H1 (cell line): ENCODE measurements around the gene APOL4. TPM values are rescaled to one million over a fixed set of nuclear protein-coding genes. Genes with fewer than 3 reads are reported as not detected.

Experiments used
- NANOG ChIP-seq: IDR thresholded peaks from 2 replicates; pipeline ENCODE4 v1.6.1; 2011; ENCODE audit warnings: low read length, low read depth, mild to moderate bottlenecking, inconsistent platforms; ENCODE audit not compliant: insufficient read depth, poor library complexity, severe bottlenecking
- SAP30 ChIP-seq: fragments of 300-600 bp; sonication (generic); IDR thresholded peaks from 2 replicates; pipeline ENCODE4 v1.7.1; 2012; ENCODE audit warnings: low read length, moderate library complexity, mild to moderate bottlenecking, inconsistent platforms; ENCODE audit not compliant: insufficient read depth, insufficient replicate concordance
- SIX5 ChIP-seq: IDR thresholded peaks from 2 replicates; pipeline ENCODE4 v1.6.1; 2011; ENCODE audit warnings: mild to moderate bottlenecking, low read depth, low read length
- SRF ChIP-seq: IDR thresholded peaks from 2 replicates; pipeline ENCODE4 v1.6.1; 2011; ENCODE audit warnings: mild to moderate bottlenecking, low read depth, low read length, moderate library complexity
- polyA plus RNA-seq, 7 experiments: library from polyadenylated mRNA; depleted of rRNA in 3 of 7; stranded (reverse) in 5 of 7; unstranded in 2 of 7; fragments of >200 nt in 5 of 7; fragments of 200-250 nt in 2 of 7; gene quantifications; 1 replicate in 5 of 7; 2 replicates in 1 of 7; 4 replicates in 1 of 7; pipeline versions ENCODE4 v1.2.1 to v1.2.3, GENCODE V29; 2011 to 2013; ENCODE audit warnings: missing spikeins in 2 of 7, mixed read lengths in 2 of 7
- total RNA-seq: library from RNA; stranded (reverse); fragmentation: NEBNext Ultra II Directional; extraction: Animal tissue kit (Norgen Biotek cat#: 25700); gene quantifications from 2 replicates; pipeline ENCODE4 v1.2.1, GENCODE V29; 2021
- TF ChIP-seq, protein P1 (sequence below): fragments of 300-600 bp; sonication (generic); IDR thresholded peaks from 2 replicates; pipeline ENCODE4 v1.7.1; 2012; ENCODE audit warnings: low read length, moderate library complexity, mild to moderate bottlenecking, inconsistent platforms; ENCODE audit not compliant: insufficient replicate concordance

Gene APOL4
- total and polyA plus RNA-seq, 2 of the 8 experiments (the other 6 are each of a cell fraction or from before 2014, with no cell fraction given): 0.02 TPM; not detected in 1

DNA sequence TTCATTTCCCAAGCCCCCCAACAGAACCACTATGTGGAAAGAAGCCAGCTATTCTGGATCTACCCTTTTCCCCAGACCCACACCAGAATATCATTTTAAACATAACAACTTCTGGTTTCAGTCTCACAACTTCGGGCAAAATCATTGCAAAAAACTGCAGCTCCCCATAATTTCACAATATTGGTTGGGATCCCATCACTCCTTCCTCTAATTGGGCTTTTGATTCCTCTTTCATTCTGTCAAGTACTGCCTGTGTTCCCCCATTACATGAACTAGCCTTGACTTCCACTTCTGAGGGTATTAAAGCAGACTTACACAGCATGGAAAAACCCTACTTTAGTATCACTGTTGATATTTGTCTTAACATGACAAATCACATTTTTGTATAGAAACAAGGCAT is 37.0 kb downstream of the APOL4 start (continued):
- TF ChIP-seq, protein P1, sequence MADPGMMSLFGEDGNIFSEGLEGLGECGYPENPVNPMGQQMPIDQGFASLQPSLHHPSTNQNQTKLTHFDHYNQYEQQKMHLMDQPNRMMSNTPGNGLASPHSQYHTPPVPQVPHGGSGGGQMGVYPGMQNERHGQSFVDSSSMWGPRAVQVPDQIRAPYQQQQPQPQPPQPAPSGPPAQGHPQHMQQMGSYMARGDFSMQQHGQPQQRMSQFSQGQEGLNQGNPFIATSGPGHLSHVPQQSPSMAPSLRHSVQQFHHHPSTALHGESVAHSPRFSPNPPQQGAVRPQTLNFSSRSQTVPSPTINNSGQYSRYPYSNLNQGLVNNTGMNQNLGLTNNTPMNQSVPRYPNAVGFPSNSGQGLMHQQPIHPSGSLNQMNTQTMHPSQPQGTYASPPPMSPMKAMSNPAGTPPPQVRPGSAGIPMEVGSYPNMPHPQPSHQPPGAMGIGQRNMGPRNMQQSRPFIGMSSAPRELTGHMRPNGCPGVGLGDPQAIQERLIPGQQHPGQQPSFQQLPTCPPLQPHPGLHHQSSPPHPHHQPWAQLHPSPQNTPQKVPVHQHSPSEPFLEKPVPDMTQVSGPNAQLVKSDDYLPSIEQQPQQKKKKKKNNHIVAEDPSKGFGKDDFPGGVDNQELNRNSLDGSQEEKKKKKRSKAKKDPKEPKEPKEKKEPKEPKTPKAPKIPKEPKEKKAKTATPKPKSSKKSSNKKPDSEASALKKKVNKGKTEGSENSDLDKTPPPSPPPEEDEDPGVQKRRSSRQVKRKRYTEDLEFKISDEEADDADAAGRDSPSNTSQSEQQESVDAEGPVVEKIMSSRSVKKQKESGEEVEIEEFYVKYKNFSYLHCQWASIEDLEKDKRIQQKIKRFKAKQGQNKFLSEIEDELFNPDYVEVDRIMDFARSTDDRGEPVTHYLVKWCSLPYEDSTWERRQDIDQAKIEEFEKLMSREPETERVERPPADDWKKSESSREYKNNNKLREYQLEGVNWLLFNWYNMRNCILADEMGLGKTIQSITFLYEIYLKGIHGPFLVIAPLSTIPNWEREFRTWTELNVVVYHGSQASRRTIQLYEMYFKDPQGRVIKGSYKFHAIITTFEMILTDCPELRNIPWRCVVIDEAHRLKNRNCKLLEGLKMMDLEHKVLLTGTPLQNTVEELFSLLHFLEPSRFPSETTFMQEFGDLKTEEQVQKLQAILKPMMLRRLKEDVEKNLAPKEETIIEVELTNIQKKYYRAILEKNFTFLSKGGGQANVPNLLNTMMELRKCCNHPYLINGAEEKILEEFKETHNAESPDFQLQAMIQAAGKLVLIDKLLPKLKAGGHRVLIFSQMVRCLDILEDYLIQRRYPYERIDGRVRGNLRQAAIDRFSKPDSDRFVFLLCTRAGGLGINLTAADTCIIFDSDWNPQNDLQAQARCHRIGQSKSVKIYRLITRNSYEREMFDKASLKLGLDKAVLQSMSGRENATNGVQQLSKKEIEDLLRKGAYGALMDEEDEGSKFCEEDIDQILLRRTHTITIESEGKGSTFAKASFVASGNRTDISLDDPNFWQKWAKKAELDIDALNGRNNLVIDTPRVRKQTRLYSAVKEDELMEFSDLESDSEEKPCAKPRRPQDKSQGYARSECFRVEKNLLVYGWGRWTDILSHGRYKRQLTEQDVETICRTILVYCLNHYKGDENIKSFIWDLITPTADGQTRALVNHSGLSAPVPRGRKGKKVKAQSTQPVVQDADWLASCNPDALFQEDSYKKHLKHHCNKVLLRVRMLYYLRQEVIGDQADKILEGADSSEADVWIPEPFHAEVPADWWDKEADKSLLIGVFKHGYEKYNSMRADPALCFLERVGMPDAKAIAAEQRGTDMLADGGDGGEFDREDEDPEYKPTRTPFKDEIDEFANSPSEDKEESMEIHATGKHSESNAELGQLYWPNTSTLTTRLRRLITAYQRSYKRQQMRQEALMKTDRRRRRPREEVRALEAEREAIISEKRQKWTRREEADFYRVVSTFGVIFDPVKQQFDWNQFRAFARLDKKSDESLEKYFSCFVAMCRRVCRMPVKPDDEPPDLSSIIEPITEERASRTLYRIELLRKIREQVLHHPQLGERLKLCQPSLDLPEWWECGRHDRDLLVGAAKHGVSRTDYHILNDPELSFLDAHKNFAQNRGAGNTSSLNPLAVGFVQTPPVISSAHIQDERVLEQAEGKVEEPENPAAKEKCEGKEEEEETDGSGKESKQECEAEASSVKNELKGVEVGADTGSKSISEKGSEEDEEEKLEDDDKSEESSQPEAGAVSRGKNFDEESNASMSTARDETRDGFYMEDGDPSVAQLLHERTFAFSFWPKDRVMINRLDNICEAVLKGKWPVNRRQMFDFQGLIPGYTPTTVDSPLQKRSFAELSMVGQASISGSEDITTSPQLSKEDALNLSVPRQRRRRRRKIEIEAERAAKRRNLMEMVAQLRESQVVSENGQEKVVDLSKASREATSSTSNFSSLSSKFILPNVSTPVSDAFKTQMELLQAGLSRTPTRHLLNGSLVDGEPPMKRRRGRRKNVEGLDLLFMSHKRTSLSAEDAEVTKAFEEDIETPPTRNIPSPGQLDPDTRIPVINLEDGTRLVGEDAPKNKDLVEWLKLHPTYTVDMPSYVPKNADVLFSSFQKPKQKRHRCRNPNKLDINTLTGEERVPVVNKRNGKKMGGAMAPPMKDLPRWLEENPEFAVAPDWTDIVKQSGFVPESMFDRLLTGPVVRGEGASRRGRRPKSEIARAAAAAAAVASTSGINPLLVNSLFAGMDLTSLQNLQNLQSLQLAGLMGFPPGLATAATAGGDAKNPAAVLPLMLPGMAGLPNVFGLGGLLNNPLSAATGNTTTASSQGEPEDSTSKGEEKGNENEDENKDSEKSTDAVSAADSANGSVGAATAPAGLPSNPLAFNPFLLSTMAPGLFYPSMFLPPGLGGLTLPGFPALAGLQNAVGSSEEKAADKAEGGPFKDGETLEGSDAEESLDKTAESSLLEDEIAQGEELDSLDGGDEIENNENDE: no peak
- TF ChIP-seq SRF: no peak
- no peak for TF ChIP-seq SIX5
- no peak for TF ChIP-seq SAP30
- no peak for TF ChIP-seq NANOG
